Measurements from ENCODE around the gene OR10C1. TPM values are rescaled to one million over a fixed set of nuclear protein-coding genes. Genes with fewer than 3 reads are reported as not detected.

The OR10C1 gene
- polyA plus RNA-seq, 3 donors = not detected

DNA sequence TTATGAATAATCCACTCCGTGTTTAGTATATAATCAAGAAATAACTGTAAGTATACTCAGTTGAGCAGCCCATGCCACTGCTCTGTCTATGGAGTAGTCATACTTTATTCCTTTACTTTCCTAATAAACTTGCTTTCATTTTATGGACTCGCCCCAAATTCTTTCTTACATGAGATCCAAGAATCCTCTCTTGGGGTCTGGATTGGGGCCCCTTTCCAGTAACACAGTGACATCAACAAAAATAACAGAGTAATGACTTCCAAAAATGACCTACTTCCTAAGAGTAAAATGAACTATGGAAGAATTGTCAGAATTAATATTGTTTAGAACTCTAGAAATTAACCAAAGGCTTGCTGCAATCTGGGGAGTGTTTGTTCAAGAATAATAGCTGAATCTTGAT, 26.7 kb downstream of the OR10C1 start:
- peaks cover 0 to 2% (median 0%) of the 10 kb centered on the region in 3 donors for H3K27me3 Mint-ChIP-seq (ENCODE audit: low read depth in 3 of 3)
- no peak for DNase-seq
- H3K27ac ChIP-seq (ENCODE audit: low read depth in 1 of 2, low read length in 2 of 2) = no peak overlapping the region
- no peaks in the 10 kb centered on the region for H3K9me3 ChIP-seq (replicated peaks in 1 of 2; ENCODE audit: control insufficient read depth in 1 of 2, insufficient read depth in 1 of 2, low read length in 2 of 2)
- intact Hi-C loops (cut with micrococcal nuclease) = no loop called here
- H3K4me1 ChIP-seq (ENCODE audit: control insufficient read depth in 1 of 2, insufficient read depth in 2 of 2, low read length in 2 of 2) = no peaks in the 10 kb centered on the region
- H4K20me1 ChIP-seq (ENCODE audit: insufficient read depth, low read length) = no peaks in the 10 kb centered on the region
- H3K36me3 Mint-ChIP-seq = no peaks in the 10 kb centered on the region
- H3K27ac Mint-ChIP-seq = no peak overlapping the region
- TF ChIP-seq, protein P1, sequence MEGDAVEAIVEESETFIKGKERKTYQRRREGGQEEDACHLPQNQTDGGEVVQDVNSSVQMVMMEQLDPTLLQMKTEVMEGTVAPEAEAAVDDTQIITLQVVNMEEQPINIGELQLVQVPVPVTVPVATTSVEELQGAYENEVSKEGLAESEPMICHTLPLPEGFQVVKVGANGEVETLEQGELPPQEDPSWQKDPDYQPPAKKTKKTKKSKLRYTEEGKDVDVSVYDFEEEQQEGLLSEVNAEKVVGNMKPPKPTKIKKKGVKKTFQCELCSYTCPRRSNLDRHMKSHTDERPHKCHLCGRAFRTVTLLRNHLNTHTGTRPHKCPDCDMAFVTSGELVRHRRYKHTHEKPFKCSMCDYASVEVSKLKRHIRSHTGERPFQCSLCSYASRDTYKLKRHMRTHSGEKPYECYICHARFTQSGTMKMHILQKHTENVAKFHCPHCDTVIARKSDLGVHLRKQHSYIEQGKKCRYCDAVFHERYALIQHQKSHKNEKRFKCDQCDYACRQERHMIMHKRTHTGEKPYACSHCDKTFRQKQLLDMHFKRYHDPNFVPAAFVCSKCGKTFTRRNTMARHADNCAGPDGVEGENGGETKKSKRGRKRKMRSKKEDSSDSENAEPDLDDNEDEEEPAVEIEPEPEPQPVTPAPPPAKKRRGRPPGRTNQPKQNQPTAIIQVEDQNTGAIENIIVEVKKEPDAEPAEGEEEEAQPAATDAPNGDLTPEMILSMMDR (IDR thresholded peaks at IDR 0.05) = no peak
- H3K9ac ChIP-seq (ENCODE audit: insufficient read depth, low read length, poor library complexity, severe bottlenecking) = no peak overlapping the region
- H3K9me3 Mint-ChIP-seq = peaks cover 0 to 2% (median 0%) of the 10 kb centered on the region in 7 donors
- no peaks in the 10 kb centered on the region for H3K36me3 ChIP-seq (replicated peaks in 1 of 2; ENCODE audit: control insufficient read depth in 1 of 2, insufficient read depth in 2 of 2, low read length in 2 of 2)
- WGBS (ENCODE audit: insufficient coverage) = 83% methylated on average over 1 of the region's 2 CpGs
- H3K27me3 ChIP-seq (ENCODE audit: control insufficient read depth in 2 of 2, insufficient read depth in 2 of 2, low read length in 2 of 2) = no peaks in the 10 kb centered on the region
- no peaks in the 10 kb centered on the region for H3K4me1 Mint-ChIP-seq
- H3K4me3 Mint-ChIP-seq = no peak overlapping the region
- no peaks in the 10 kb centered on the region for H3K79me2 ChIP-seq (ENCODE audit: insufficient read depth, low read length)
- no peak overlapping the region for H3K4me2 ChIP-seq (replicated peaks; ENCODE audit: extremely low read depth, low read length, poor library complexity, severe bottlenecking)
- H3K4me3 ChIP-seq (replicated peaks in 1 of 3; ENCODE audit: low read depth in 2 of 3, low read length in 3 of 3) = no peak overlapping the region
- H2AFZ ChIP-seq (ENCODE audit: insufficient read depth, low read depth, low read length, poor library complexity, severe bottlenecking) = no peak overlapping the region

DNA sequence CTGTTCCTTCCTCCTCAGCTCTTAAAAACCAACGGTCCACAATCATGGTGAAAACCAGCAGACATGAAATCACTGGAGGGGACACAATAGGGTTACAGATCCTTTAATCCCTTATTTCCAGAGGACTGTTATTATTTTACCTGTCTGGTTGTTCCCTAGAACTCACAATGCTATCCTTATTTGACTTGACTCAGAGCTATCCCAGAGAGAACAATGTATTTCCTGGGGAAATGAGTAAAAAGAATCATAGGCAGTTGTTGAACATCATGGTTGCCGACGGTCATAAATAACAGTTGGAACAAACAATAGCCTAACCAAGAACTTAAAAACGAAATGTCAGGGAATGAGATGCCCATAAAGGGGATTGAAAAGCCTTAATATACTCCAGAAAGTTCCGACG, 27.1 kb downstream of the OR10C1 start:
- H3K4me1 ChIP-seq (ENCODE audit: control insufficient read depth in 1 of 2, insufficient read depth in 2 of 2, low read length in 2 of 2) = no peaks in the 10 kb centered on the region
- H4K20me1 ChIP-seq (ENCODE audit: insufficient read depth, low read length) = no peaks in the 10 kb centered on the region
- H3K9ac ChIP-seq (ENCODE audit: insufficient read depth, low read length, poor library complexity, severe bottlenecking) = no peak overlapping the region
- peaks cover 0 to 2% (median 0%) of the 10 kb centered on the region in 7 donors for H3K9me3 Mint-ChIP-seq
- H3K4me2 ChIP-seq (replicated peaks; ENCODE audit: extremely low read depth, low read length, poor library complexity, severe bottlenecking) = no peak overlapping the region
- no peak overlapping the region for H3K4me3 Mint-ChIP-seq
- H2AFZ ChIP-seq (ENCODE audit: insufficient read depth, low read depth, low read length, poor library complexity, severe bottlenecking) = no peak overlapping the region
- H3K36me3 ChIP-seq (replicated peaks in 1 of 2; ENCODE audit: control insufficient read depth in 1 of 2, insufficient read depth in 2 of 2, low read length in 2 of 2) = no peaks in the 10 kb centered on the region
- H3K27ac ChIP-seq (ENCODE audit: low read depth in 1 of 2, low read length in 2 of 2) = no peak overlapping the region
- no peak for DNase-seq
- 90% methylated on average over 2 of the region's 6 CpGs for WGBS (ENCODE audit: insufficient coverage)
- H3K27me3 ChIP-seq (ENCODE audit: control insufficient read depth in 2 of 2, insufficient read depth in 2 of 2, low read length in 2 of 2) = no peaks in the 10 kb centered on the region
- intact Hi-C loops (cut with micrococcal nuclease) = no loop called here
- H3K79me2 ChIP-seq (ENCODE audit: insufficient read depth, low read length) = no peaks in the 10 kb centered on the region
- H3K4me1 Mint-ChIP-seq = no peaks in the 10 kb centered on the region
- H3K27ac Mint-ChIP-seq = no peak overlapping the region
- no peaks in the 10 kb centered on the region for H3K36me3 Mint-ChIP-seq
- TF ChIP-seq, protein P1 (IDR thresholded peaks at IDR 0.05) = no peak
- H3K27me3 Mint-ChIP-seq (ENCODE audit: low read depth in 3 of 3) = peaks cover 0 to 2% (median 1%) of the 10 kb centered on the region in 3 donors
- H3K9me3 ChIP-seq (replicated peaks in 1 of 2; ENCODE audit: control insufficient read depth in 1 of 2, insufficient read depth in 1 of 2, low read length in 2 of 2) = no peaks in the 10 kb centered on the region
- H3K4me3 ChIP-seq (replicated peaks in 1 of 3; ENCODE audit: low read depth in 2 of 3, low read length in 3 of 3) = no peak overlapping the region

All from CD14-positive monocyte (primary cell).